ENCODE results near the gene TSHZ2.
"Not testable (repeated sequence)": the region's sequence is repeated elsewhere in the genome, so short reads cannot be mapped to it uniquely, and the experiment has no call there.

Gene TSHZ2

GRCh38 chr20:52959125-52959524 is 13.0 kb upstream of the TSHZ2 start:
- no peak overlapping the region for H3K4me3 ChIP-seq
- H3K9ac ChIP-seq, result no peak overlapping the region
- no peaks in the 10 kb centered on the region for H3K27me3 ChIP-seq
- TF ChIP-seq Cebpa-rat (IDR thresholded peaks at IDR 0.05), result no peak
- H3K36me3 ChIP-seq, result no peaks in the 10 kb centered on the region
- H3K4me1 ChIP-seq, result peaks cover 27% of the 10 kb centered on the region
- no peaks in the 10 kb centered on the region for H4K20me1 ChIP-seq
- H3K4me2 ChIP-seq, result no peak overlapping the region
- no peak overlapping the region for H3K27ac ChIP-seq
- no peaks in the 10 kb centered on the region for H3K9me3 ChIP-seq

- no peak overlapping the region for H3K4me3 ChIP-seq
- no peaks in the 10 kb centered on the region for H4K20me1 ChIP-seq
- H3K9me3 ChIP-seq, result peaks cover 3% of the 10 kb centered on the region; the same call in 1 of the 2 replicates
- H3K36me3 ChIP-seq, result no peaks in the 10 kb centered on the region
- H3K4me1 ChIP-seq, result peaks cover 28% of the 10 kb centered on the region
- no peak overlapping the region for H3K9ac ChIP-seq
- TF ChIP-seq Cebpa-rat (IDR thresholded peaks at IDR 0.05), result no peak
- H3K4me2 ChIP-seq, result 0 out of 2 replicates have a peak overlapping the region, but pooled peaks have one; percentile 15
- no peak overlapping the region for H3K27ac ChIP-seq
- H3K27me3 ChIP-seq, result no peaks in the 10 kb centered on the region
Observed at GRCh38 chr20:52962183-52962582, 10.0 kb upstream of the TSHZ2 start.

DNA sequence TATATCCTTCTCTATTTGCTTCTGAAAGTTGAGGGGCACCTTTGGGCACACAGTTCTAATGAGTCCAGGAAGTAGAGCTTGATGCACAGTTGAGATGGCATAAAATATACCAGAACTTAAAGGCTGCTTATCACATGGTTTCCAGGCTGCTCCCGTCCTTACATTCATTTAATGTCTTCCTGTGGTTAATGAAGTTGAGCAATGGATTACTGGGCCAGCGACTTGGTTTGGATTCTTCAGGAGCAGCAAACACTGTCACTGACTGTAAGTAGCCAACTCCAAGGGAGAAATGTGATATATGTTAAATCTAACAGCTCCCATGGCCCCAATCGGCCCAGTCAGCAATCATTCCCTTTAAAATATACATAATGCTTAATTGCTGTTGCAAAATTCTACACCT is 9.0 kb upstream of the TSHZ2 start:
- Histone ChIP-seq H3K4me3 (no peak overlapping the region), H3K27ac (no peak overlapping the region), H3K4me1 (peaks cover 28% of the 10 kb centered on the region), H3K36me3 (no peaks in the 10 kb centered on the region), H3K4me2 (0 out of 2 replicates have a peak overlapping the region, but pooled peaks have one; percentile 15), H3K9ac (no peak overlapping the region), H4K20me1 (no peaks in the 10 kb centered on the region), H3K9me3 (peaks cover 3% of the 10 kb centered on the region; the same call in 1 of the 2 replicates), H3K27me3 (no peaks in the 10 kb centered on the region)
- no peak for TF ChIP-seq Cebpa-rat (IDR thresholded peaks at IDR 0.05)

- Histone ChIP-seq H3K9me3 (peaks cover 3% of the 10 kb centered on the region; the same call in 1 of the 2 replicates), H3K36me3 (no peaks in the 10 kb centered on the region), H3K4me3 (no peak overlapping the region), H3K4me1 (peaks cover 28% of the 10 kb centered on the region), H3K4me2 (no peak overlapping the region), H3K27me3 (no peaks in the 10 kb centered on the region), H3K9ac (no peak overlapping the region), H3K27ac (no peak overlapping the region), H4K20me1 (no peaks in the 10 kb centered on the region)
- no peak for TF ChIP-seq Cebpa-rat (IDR thresholded peaks at IDR 0.05)
Observed at GRCh38 chr20:52964131-52964530, 8.0 kb upstream of the TSHZ2 start.

DNA sequence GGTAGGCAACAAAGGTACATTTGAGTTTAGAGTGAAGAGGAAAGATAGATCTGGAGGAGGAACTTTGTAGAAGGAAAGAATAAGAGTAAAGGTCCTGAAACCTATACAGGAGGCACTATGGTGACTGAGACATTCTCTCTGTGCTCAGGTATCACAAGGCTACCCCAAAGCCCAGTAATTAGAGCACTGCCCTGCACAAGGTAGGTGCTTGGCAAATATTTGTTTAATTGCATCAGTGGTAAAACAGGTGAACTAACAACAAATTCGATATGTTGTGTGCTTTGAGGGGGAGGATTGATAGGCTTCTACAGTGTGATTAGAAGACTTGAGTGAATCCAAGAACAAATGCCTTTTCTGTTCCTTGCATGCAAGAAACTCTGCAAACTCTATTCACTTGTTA is 6.8 kb upstream of the TSHZ2 start:
- Histone ChIP-seq H3K27me3 (no peaks in the 10 kb centered on the region), H3K4me1 (peaks cover 28% of the 10 kb centered on the region), H3K4me3 (no peak overlapping the region), H3K9me3 (peaks cover 3% of the 10 kb centered on the region; the same call in 1 of the 2 replicates), H3K9ac (no peak overlapping the region), H3K4me2 (no peak overlapping the region), H4K20me1 (no peaks in the 10 kb centered on the region), H3K27ac (no peak overlapping the region), H3K36me3 (no peaks in the 10 kb centered on the region)
- no peak for TF ChIP-seq Cebpa-rat (IDR thresholded peaks at IDR 0.05)

GRCh38 chr20:52965819-52966218 is 6.3 kb upstream of the TSHZ2 start:
- Histone ChIP-seq H3K27me3 (no peaks in the 10 kb centered on the region), H3K27ac (no peak overlapping the region), H3K4me3 (no peak overlapping the region), H4K20me1 (no peaks in the 10 kb centered on the region), H3K4me2 (no peak overlapping the region), H3K9me3 (peaks cover 3% of the 10 kb centered on the region; the same call in 1 of the 2 replicates), H3K36me3 (no peaks in the 10 kb centered on the region), H3K4me1 (peaks cover 26% of the 10 kb centered on the region), H3K9ac (no peak overlapping the region)
- no peak for TF ChIP-seq Cebpa-rat (IDR thresholded peaks at IDR 0.05)

DNA sequence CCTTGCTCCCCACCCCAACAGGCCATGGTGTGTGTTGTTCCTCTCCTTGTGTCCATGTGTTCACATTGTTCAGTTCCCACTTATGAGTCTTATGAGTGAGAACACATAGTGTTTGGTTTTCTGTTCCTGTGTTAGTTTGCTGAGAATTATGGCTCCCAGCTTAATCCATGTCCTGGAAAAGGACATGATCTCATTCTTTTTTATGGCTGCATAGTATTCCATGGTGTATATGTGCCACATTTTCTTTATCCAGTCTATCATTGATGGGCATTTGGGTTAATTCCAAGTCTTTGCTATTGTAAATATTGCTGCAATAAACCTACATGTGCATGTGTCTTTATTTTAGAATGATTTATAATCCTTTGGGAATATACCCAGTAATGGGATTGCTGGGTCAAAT is 5.6 kb upstream of the TSHZ2 start:
- not testable (repeated sequence) for H3K9me3 ChIP-seq, H3K27ac ChIP-seq, H3K9ac ChIP-seq, H3K27me3 ChIP-seq, H3K4me3 ChIP-seq, H4K20me1 ChIP-seq, H3K4me2 ChIP-seq, H3K36me3 ChIP-seq
- peaks cover 19% of the 10 kb centered on the region for H3K4me1 ChIP-seq

DNA sequence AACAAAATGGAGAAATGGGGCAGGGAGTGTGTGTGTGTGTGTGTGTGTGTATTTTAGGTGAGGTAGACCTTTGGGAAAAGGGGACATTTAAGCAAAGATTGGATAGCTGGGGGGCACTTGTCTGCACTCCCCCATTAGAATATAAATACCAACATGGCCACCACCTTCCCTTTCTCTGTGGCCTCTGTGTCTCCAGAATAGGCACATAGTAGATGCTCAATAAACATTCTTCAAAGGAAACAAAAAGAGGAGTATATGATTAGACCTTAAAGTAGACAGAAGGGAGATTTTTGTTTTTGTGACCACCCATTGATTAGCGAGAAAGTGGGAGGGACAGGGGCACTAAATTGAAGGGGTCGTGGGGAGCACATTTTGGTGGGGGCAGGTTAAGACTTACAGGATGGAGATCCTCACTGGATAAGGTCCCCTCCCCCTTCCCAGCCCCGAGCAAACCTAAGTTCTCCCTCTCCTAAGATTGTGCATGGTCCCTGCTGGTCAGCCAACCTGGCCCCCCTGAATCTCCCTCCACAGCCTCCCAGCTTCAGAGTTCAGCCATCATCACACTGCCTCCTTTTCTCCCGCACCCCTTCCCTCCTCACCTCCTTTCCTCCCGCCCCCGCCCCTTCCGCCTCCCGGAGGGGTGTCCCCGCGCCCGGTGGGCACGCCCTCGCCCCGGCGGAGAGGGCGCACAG is 514 bp upstream of the TSHZ2 start:
- H3K27ac ChIP-seq, result no peak overlapping the region

GRCh38 chr20:52972965-52973819 is 1.0 kb downstream of the TSHZ2 start:
- no peak overlapping the region for H3K27ac ChIP-seq
- no peak overlapping the region for H3K4me2 ChIP-seq
- H4K20me1 ChIP-seq, result no peaks in the 10 kb centered on the region
- TF ChIP-seq Cebpa-rat (IDR thresholded peaks at IDR 0.05), result no peak
- H3K27me3 ChIP-seq, result peaks cover 38% of the 10 kb centered on the region
- H3K9ac ChIP-seq, result no peak overlapping the region
- H3K9me3 ChIP-seq, result no peaks in the 10 kb centered on the region
- H3K4me3 ChIP-seq, result no peak overlapping the region
- H3K4me1 ChIP-seq, result no peaks in the 10 kb centered on the region
- H3K36me3 ChIP-seq, result no peaks in the 10 kb centered on the region

More for the DNA sequence above, 514 bp upstream of the TSHZ2 start:
- Histone ChIP-seq H3K4me1 (no peaks in the 10 kb centered on the region), H3K4me3 (peak overlapping the region; percentile 42), H3K36me3 (no peaks in the 10 kb centered on the region), H3K27me3 (peaks cover 38% of the 10 kb centered on the region), H3K9me3 (peaks cover under 1% of the 10 kb centered on the region; the same call in 1 of the 2 replicates), H3K9ac (no peak overlapping the region), H3K4me2 (peak overlapping the region; percentile 34; the same call in 1 of the 2 replicates), H4K20me1 (no peaks in the 10 kb centered on the region)
- TF ChIP-seq Cebpa-rat (IDR thresholded peaks at IDR 0.05), result no peak

DNA sequence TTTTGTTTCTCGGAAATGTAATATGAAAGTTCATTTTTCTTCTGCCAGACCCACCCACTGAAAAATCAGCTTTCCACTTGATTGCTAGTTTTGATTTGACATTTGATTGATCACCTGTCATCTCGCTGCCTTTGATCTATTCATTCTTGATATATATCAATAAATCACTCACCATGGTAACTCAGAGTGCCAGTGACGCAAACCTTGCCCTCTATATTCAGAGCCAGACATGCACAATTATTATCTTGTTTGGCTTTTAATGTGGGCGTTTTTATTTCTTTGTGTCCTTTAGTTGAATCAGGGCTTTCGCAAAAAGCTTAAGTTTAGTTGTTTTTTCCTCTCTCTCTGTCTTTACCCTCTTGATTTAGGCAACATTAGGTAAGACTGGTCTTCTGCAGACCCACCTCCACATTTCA is 2.0 kb downstream of the TSHZ2 start:
- Histone ChIP-seq H3K4me1 (no peaks in the 10 kb centered on the region), H4K20me1 (no peaks in the 10 kb centered on the region), H3K36me3 (no peaks in the 10 kb centered on the region), H3K9me3 (no peaks in the 10 kb centered on the region), H3K27me3 (peaks cover 38% of the 10 kb centered on the region), H3K4me3 (no peak overlapping the region), H3K9ac (no peak overlapping the region), H3K27ac (no peak overlapping the region), H3K4me2 (no peak overlapping the region)
- no peak for TF ChIP-seq Cebpa-rat (IDR thresholded peaks at IDR 0.05)

All from BLaER1 (cell line).